A549 (cell line): ENCODE data around the gene SNAPC5. TPM values are rescaled to one million over a fixed set of nuclear protein-coding genes. Genes with fewer than 3 reads are reported as not detected.
"Not testable (repeated sequence)": the region's sequence is repeated elsewhere in the genome, so short reads cannot be mapped to it uniquely, and the experiment has no call there.

Experiments used
- ATAC-seq, 2 experiments: fragments of 200-7000 bp in 1 of 2; fragments of >200 bp in 1 of 2; cut with Nextera tagmentation in 1 of 2; cut with Tn5 transposase in 1 of 2; 3 replicates each; pipeline versions ENCODE4 v1.8.0 to v1.9.1; 2018 to 2020; ENCODE audit warnings: mild to moderate bottlenecking in 1 of 2, moderate library complexity in 1 of 2
- CTCF ChIA-PET: fragments of 300-600 bp; sonication (Branson Sonifier 250); formaldehyde crosslinking; extraction: SDS; loops from one replicate; lab custom pipeline; 2021; ENCODE audit warnings: antibody characterized with exemption, inconsistent platforms; lab: Yijun Ruan, JAX
- POLR2A ChIA-PET: fragments of 350-600 bp; formaldehyde crosslinking; extraction: SDS; loops from one replicate; lab custom pipeline; 2021; ENCODE audit warnings: antibody characterized with exemption, inconsistent platforms; lab: Yijun Ruan, JAX
- DNase-seq, 2 experiments: peaks; one replicate each; pipeline versions ENCODE4 v3.0.0 to v3.0.0-alpha.2; 2011 to 2016; ENCODE audit warnings: low read depth in 1 of 2, low spot score in 1 of 2
- FAIRE-seq: peaks from 2 replicates; lab custom pipeline; 2011; peaks lifted over from hg19 to GRCh38; lab: Jason Lieb, UNC
- H3K27ac ChIP-seq, 2 experiments: fragments of >200 bp; sonication (Bioruptor Twin); formaldehyde crosslinking; 3 replicates each; pipeline ENCODE4 v1.5.1; 2016 to 2017
- H3K4me1 ChIP-seq: fragments of >200 bp; sonication (Bioruptor Twin); formaldehyde crosslinking; 3 replicates; pipeline ENCODE4 v1.6.1; 2016
- H3K4me2 ChIP-seq: fragments of >200 bp; sonication (Bioruptor Twin); formaldehyde crosslinking; 3 replicates; pipeline ENCODE4 v1.6.1; 2016
- H3K4me3 ChIP-seq: fragments of >200 bp; sonication (Bioruptor Twin); formaldehyde crosslinking; 3 replicates; pipeline ENCODE4 v1.5.1; 2016
- H3K9me3 ChIP-seq: fragments of >200 bp; sonication (Bioruptor Twin); formaldehyde crosslinking; 3 replicates; pipeline ENCODE4 v1.6.1; 2016
- BHLHE40 ChIP-seq: IDR thresholded peaks from 2 replicates; pipeline ENCODE4 v1.6.1; 2012; ENCODE audit warnings: low read depth, low read length, inconsistent platforms
- EP300 ChIP-seq, 2 experiments: fragments of >200 bp; sonication (Bioruptor Twin); formaldehyde crosslinking; IDR thresholded peaks; 2 replicates in 1 of 2; 3 replicates in 1 of 2; pipeline ENCODE4 v1.6.1; 2016 to 2017
- GATA3 ChIP-seq: IDR thresholded peaks from 2 replicates; pipeline ENCODE4 v1.6.1; 2012; ENCODE audit warnings: borderline replicate concordance
- HOXA7 ChIP-seq: fragments of 250-450 bp; sonication (Bioruptor Pico); IDR thresholded peaks from 2 replicates; pipeline ENCODE4 v1.5.0; 2020; ENCODE audit warnings: mild to moderate bottlenecking, moderate library complexity
- HOXB13 ChIP-seq: fragments of 250-450 bp; sonication (Bioruptor Pico); IDR thresholded peaks from 2 replicates; pipeline ENCODE4 v1.5.0; 2020; ENCODE audit warnings: low read depth, mild to moderate bottlenecking, moderate library complexity
- JUNB ChIP-seq: fragments of >200 bp; sonication (Bioruptor Twin); formaldehyde crosslinking; IDR thresholded peaks from 2 replicates; pipeline ENCODE4 v1.6.1; 2016
- MAFK ChIP-seq: fragments of 450-650 bp; IDR thresholded peaks from 2 replicates; pipeline ENCODE4 v1.6.1; 2014; ENCODE audit not compliant: partially characterized antibody
- NFE2L2 ChIP-seq: fragments of 150-350 bp; conservative IDR thresholded peaks from 2 replicates; pipeline ENCODE4 v1.6.1; 2014; ENCODE audit warnings: low read length
- POLR2A ChIP-seq: IDR thresholded peaks from 2 replicates; pipeline ENCODE4 v1.6.1; 2012; ENCODE audit warnings: mild to moderate bottlenecking, low read length
- POLR2AphosphoS2 ChIP-seq: conservative IDR thresholded peaks from 2 replicates; pipeline ENCODE4 v1.6.1; 2012; ENCODE audit warnings: low read length, improper control_type of control experiment, inconsistent platforms
- RAD21 ChIP-seq, 2 experiments: fragments of >200 bp in 1 of 2; sonication (Bioruptor Twin) in 1 of 2; formaldehyde crosslinking in 1 of 2; IDR thresholded peaks in 1 of 2; conservative IDR thresholded peaks in 1 of 2; 2 replicates in 1 of 2; 3 replicates in 1 of 2; pipeline ENCODE4 v1.6.1; 2012 to 2018; ENCODE audit warnings: inconsistent platforms in 1 of 2
- SMC3 ChIP-seq: fragments of >200 bp; sonication (Bioruptor Twin); formaldehyde crosslinking; IDR thresholded peaks from 3 replicates; pipeline ENCODE4 v1.6.1; 2018; ENCODE audit warnings: inconsistent platforms
- TFCP2L1 ChIP-seq: fragments of 250-450 bp; sonication (Bioruptor Pico); IDR thresholded peaks from 2 replicates; pipeline ENCODE4 v1.5.0; 2021; ENCODE audit warnings: mild to moderate bottlenecking
- TP53 ChIP-seq: fragments of 250-450 bp; sonication (Bioruptor Pico); IDR thresholded peaks from 2 replicates; pipeline ENCODE4 v1.5.0; 2021; ENCODE audit warnings: mild to moderate bottlenecking, moderate library complexity
- ZC3H11A ChIP-seq: fragments of 450-650 bp; IDR thresholded peaks from 2 replicates; pipeline ENCODE4 v1.6.1; 2014; ENCODE audit warnings: antibody characterized with exemption, mild to moderate bottlenecking
- ZSCAN20 ChIP-seq: fragments of 250-450 bp; sonication (Bioruptor Pico); IDR thresholded peaks from 2 replicates; pipeline ENCODE4 v1.8.0; 2022; ENCODE audit warnings: mild to moderate bottlenecking, moderate library complexity
- WGBS: methylation state at CpG from one replicate; pipeline ENCODE4 v1.1.6; 2017; ENCODE audit errors: missing lambda C conversion rate; 5-methylcytosine and 5-hydroxymethylcytosine counted together
- polyA plus RNA-seq, 4 experiments: library from polyadenylated mRNA; depleted of rRNA in 3 of 4; stranded (reverse); fragments of >200 nt; fragmentation: RNase III in 1 of 4; extraction: RNeasy Plus Mini Kit Qiagen cat#74134 plus additional on column Dnase treatment in 1 of 4; gene quantifications; 2 replicates in 3 of 4; 3 replicates in 1 of 4; pipeline ENCODE4 v1.2.3, GENCODE V29; 2011 to 2017
- TF ChIP-seq, protein P1 (sequence below): fragments of 150-350 bp; IDR thresholded peaks from 2 replicates; pipeline ENCODE4 v1.6.1; 2014; ENCODE audit warnings: low read depth, mild to moderate bottlenecking, low read length
- TF ChIP-seq, protein P2 (sequence below): fragments of >200 bp; sonication (Bioruptor Twin); formaldehyde crosslinking; IDR thresholded peaks from 3 replicates; pipeline ENCODE4 v1.6.1; 2016
- TF ChIP-seq, protein P3 (sequence below): fragments of 250-450 bp; sonication (Bioruptor Pico); IDR thresholded peaks from 2 replicates; pipeline ENCODE4 v1.5.0; 2020; ENCODE audit warnings: low read depth, mild to moderate bottlenecking, moderate library complexity

SNAPC5 gene
- polyA plus RNA-seq, 2 of the 4 experiments (the other 2 are of a cell fraction): 80.9 to 84.9 TPM

DNA sequence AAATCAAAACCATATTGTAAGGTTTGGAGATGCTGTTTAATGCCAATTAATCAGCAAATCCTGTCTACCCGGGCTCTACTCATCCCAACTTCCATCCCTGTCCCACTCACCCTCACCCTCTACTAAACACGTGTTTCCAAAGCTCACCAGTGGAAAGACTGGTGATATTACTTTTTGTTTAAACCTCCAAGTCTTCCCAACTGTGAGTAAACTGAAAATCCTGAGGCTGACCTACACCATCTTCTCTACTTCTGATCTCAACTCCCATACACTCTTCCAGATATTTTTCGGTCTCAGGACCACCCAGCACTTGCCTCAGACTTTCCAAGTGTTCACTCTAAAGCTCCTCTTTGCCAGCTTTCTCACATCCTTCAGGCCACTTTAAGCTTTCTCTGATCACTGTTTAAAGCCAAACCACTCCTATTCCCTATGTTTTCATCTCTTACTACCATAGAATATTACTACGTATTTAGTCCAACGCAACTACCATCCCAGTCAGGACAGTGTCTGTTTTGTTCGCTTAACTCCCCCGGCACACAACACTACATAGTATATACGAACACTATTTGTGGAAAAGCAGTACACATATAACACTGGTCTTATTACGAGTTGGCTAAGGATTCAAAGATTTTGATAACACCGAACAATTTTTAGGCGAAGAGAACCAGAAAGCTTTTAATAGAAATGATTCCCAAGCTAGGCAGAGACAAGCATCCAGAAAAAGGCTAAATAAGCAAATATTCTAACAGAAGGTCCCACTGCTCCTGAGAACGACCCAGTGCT lies 6.4 kb upstream of the SNAPC5 start (continued):
- TF ChIP-seq, protein P1, sequence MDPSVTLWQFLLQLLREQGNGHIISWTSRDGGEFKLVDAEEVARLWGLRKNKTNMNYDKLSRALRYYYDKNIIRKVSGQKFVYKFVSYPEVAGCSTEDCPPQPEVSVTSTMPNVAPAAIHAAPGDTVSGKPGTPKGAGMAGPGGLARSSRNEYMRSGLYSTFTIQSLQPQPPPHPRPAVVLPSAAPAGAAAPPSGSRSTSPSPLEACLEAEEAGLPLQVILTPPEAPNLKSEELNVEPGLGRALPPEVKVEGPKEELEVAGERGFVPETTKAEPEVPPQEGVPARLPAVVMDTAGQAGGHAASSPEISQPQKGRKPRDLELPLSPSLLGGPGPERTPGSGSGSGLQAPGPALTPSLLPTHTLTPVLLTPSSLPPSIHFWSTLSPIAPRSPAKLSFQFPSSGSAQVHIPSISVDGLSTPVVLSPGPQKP: no peak
- TF ChIP-seq, all 56 proteins: peak for 11

DNA sequence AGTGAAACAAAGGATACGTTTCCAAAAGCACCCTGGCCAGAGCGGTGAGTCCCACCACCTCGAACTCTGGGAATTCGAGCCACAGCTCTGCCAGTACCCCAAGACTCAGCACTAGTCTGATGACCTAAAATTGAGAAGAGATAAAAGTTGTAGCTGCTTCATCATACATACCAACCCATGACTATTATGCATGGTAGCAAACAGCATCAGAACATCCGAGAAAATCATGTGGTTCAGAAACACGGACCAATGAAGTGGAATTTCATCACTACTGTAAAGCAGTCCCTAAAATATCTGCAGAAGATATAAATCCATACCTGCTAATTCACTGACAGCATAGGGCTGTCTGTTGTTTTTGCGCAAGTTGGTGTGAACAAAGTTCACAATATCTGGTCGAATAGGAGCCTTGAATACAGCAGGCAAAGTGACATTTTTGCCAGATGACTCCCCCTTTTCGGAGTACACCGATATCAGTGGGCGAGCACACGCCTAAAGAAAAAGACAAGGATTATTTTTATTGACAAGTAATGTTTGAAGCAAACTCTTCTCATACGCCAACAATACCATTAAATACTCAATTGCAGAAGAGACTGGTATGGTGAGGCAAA lies 5.6 kb upstream of the SNAPC5 start:
- FAIRE-seq, H3K9me3 ChIP-seq, DNase-seq, ATAC-seq: not testable (repeated sequence)
- ChIA-PET POLR2A (interaction anchor here (0.7 to 0.8 kb wide), 2 partner anchors 8 to 13 kb away, joined by 3 read pairs; no protein-coding TSS in a partner anchor), CTCF (interaction anchor here (0.9 to 1.2 kb wide), 3 partner anchors 12 to 77 kb away, joined by 3 read pairs; no protein-coding TSS in a partner anchor)
- TF ChIP-seq, protein P2, sequence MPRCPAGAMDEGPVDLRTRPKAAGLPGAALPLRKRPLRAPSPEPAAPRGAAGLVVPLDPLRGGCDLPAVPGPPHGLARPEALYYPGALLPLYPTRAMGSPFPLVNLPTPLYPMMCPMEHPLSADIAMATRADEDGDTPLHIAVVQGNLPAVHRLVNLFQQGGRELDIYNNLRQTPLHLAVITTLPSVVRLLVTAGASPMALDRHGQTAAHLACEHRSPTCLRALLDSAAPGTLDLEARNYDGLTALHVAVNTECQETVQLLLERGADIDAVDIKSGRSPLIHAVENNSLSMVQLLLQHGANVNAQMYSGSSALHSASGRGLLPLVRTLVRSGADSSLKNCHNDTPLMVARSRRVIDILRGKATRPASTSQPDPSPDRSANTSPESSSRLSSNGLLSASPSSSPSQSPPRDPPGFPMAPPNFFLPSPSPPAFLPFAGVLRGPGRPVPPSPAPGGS: 0 out of 3 replicates have a peak, but pooled peaks have one; percentile 43
- H3K4me1 ChIP-seq: peaks cover 64% of the 10 kb centered on the region
- H3K4me2 ChIP-seq: peak overlapping the region; percentile 94
- H3K27ac ChIP-seq: peak overlapping the region; percentile 91 to 94
- 8% methylated on average over 13 of the region's 13 CpGs for WGBS
- peak overlapping the region; percentile 70 for H3K4me3 ChIP-seq

DNA sequence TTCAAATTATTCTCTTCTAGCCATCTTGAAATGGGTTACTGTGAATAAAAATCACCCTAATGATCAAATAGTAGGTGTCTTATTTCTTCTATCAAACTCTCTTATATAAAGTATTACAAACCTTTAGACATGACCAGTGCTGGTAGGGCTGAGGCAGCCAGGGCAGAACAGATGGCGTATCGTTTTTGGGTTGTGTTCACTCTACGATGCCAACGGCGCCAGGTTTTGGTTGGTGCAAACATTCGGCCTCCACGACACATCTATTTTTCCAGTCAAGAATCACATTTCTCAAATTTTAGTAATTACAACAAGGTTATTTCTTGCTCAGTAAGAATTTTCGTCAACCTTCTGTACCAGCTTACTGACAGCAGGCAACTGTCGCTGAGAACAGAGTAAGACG lies 4.9 kb upstream of the SNAPC5 start:
- peak overlapping the region; percentile 70 for H3K4me3 ChIP-seq
- no peak for ATAC-seq
- H3K27ac ChIP-seq: peak overlapping the region; percentile 91 to 94; a peak in 4 of 6 replicates
- ChIA-PET POLR2A (no interaction called here), CTCF (interaction anchor here (1.1 kb wide), 1 partner anchor 11 kb away, joined by 3 read pairs; no protein-coding TSS in a partner anchor)
- TF ChIP-seq ZC3H11A (no peak), HOXA7 (CRISPR knock-in tag) (peak; percentile 16; the same call in 1 of the 2 replicates)
- no peak for DNase-seq
- 39% methylated on average over 10 of the region's 10 CpGs for WGBS
- H3K4me2 ChIP-seq: peak overlapping the region; percentile 94
- peaks cover 66% of the 10 kb centered on the region for H3K4me1 ChIP-seq
- no peak for FAIRE-seq
- no peaks in the 10 kb centered on the region for H3K9me3 ChIP-seq

DNA sequence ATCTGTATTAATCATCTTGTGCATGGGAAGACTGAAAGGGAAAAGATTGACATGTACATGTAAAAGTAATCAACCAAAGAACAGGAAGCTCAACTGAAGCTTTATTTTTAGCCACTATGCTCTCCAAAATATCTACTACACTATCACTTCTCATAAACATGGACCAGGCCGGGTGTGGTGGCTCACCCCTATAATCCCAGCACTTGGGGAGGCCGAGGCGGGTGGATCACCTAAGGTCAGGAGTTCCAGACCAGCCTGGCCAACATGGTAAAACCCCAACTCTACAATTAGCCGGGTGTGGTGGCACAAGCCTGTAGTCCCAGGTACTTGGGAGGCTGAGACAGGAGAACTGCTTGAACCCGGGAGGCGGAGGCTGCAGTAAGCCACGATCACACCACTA lies 2.8 kb upstream of the SNAPC5 start:
- FAIRE-seq, H3K9me3 ChIP-seq, ATAC-seq, DNase-seq, H3K4me3 ChIP-seq: not testable (repeated sequence)
- peak overlapping the region; percentile 94; the same call in 1 of the 3 replicates for H3K4me2 ChIP-seq
- H3K4me1 ChIP-seq: peaks cover 56% of the 10 kb centered on the region
- ChIA-PET POLR2A (interaction anchor here (0.5 to 3.3 kb wide), 4 partner anchors 8 to 114 kb away, joined by 3 to 25 read pairs (median 4); partner anchors contain the start of gene MAP2K1), CTCF (interaction anchor here (1.4 to 4.7 kb wide), 3 partner anchors 12 to 114 kb away, joined by 3 to 75 read pairs (median 46); partner anchors contain the start of gene MAP2K1)
- WGBS: 80% methylated on average over 7 of the region's 7 CpGs
- H3K27ac ChIP-seq: 0 out of 6 replicates have a peak overlapping the region, but pooled peaks of 1 of the 2 experiments have one; percentile 4

DNA sequence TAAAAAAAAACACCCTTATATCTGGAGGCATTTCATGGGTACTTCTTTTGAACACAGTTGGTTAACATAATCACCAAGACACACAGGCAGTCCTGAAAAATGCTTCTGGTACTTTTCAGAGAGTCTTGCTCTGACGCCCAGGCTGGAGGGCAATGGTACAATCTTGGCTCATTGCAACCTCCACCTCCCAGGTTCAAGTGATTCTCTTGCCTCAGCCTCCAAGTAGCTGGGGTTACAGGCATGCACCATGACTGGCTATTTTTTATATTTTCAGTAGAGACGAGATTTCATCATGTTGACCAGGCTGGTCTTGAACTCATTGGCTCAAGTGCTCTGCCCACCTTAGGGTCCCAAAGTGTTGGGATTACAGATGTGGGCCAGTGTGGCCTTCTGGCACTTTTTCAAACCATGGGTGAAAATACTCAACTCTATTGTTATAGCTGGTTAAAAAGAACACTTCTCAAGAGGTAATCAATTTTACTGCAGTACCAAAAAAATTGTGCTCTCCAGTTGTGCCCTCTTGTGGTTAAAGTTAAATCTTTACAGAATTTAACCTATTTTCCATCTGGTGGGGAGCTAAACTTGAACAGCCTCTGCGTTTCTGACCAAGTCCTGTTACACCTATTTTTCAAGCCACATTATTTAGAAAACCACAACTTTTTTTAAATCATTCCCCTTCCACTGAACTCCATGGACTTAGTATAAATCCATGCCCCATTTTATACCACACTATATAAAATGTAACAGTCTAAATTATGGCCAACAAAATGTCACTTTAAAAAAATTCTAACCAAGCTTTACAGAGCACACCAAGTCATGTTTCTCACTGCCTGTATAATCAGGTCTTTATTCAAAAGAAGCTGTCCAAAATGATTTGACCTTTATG lies 1.2 kb upstream of the SNAPC5 start:
- no peak for FAIRE-seq
- DNase-seq: peak in 1 of 2 experiments; percentile 53
- Histone ChIP-seq H3K4me2 (peak overlapping the region; percentile 97; the same call in 2 of the 3 replicates), H3K27ac (peak overlapping the region in 1 of 2 experiments; percentile 31; a peak in 2 of 6 replicates), H3K9me3 (no peaks in the 10 kb centered on the region), H3K4me3 (no peak overlapping the region), H3K4me1 (peaks cover 56% of the 10 kb centered on the region)
- WGBS: 63% methylated on average over 3 of the region's 3 CpGs
- no peak for ATAC-seq
- CTCF ChIA-PET: interaction anchor here (0.6 to 4.7 kb wide), 53 partner anchors 8 to 1666 kb away, joined by 3 to 75 read pairs (median 5); partner anchors contain the start of genes DIS3L, LCTL, MAP2K1 and RPL4
- POLR2A ChIA-PET: interaction anchor here (0.9 to 3.3 kb wide), 4 partner anchors 9 to 142 kb away, joined by 3 to 25 read pairs (median 4); partner anchors contain the start of genes MAP2K1 and TIPIN
- TF ChIP-seq EP300 (IDR thresholded peaks at IDR 0.05) (no peak), ZC3H11A (no peak), BHLHE40 (no peak), POLR2A (no peak), HOXA7 (CRISPR knock-in tag) (peak; percentile 90), ZSCAN20 (CRISPR knock-in tag) (no peak), JUNB (no peak), HOXB13 (CRISPR knock-in tag) (no peak), MAFK (peak; percentile 5), NFE2L2 (peak; percentile 73), SMC3 (no peak), RAD21 (conservative IDR thresholded peaks at IDR 0.05 in 1 of 2, IDR thresholded peaks at IDR 0.05 in 1 of 2) (peak; percentile 26 to 30; a peak in 2 of 5 replicates), GATA3 (no peak), TFCP2L1 (CRISPR knock-in tag) (peak; percentile 85), POLR2AphosphoS2 (peak; percentile 93; the same call in 1 of the 2 replicates), TP53 (CRISPR knock-in tag) (peak; percentile 49; the same call in 1 of the 2 replicates)
- TF ChIP-seq, protein P3, sequence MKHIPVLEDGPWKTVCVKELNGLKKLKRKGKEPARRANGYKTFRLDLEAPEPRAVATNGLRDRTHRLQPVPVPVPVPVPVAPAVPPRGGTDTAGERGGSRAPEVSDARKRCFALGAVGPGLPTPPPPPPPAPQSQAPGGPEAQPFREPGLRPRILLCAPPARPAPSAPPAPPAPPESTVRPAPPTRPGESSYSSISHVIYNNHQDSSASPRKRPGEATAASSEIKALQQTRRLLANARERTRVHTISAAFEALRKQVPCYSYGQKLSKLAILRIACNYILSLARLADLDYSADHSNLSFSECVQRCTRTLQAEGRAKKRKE (CRISPR knock-in tag): peak; percentile 55; the same call in 1 of the 2 replicates
